ENCODE results near the gene PLA2G2D.

- TF ChIP-seq CTCF (IDR thresholded peaks at IDR 0.05) = no peak
- no peak for TF ChIP-seq POLR2A (IDR thresholded peaks at IDR 0.05)
Observed at GRCh38 chr1:20080441-20081352, 38.6 kb downstream of the PLA2G2D start.

All from body of pancreas (tissue), 4 donors.